A549 treated with AZD9567 at 1 μM for 4 hours (cell line): ENCODE measurements around the gene CHMP6. TPM values are rescaled to one million over a fixed set of nuclear protein-coding genes. Genes with fewer than 3 reads are reported as not detected.

Experiments
- total RNA-seq: library from RNA; stranded (reverse); fragments of 200-300 nt; extraction: Qiagen RNA extraction; gene quantifications from 5 replicates; pipeline ENCODE4 v1.2.3, GENCODE V29; 2022; ENCODE audit not compliant: insufficient read depth

The CHMP6 gene
- 20.2 to 36.4 TPM (median 32.9 TPM) in 5 replicates for total RNA-seq

GRCh38 chr17:80991645-80992076 lies at the start of gene CHMP6:
CHMP6 (plus strand) TSS chr17:80991841; CDS start chr17:80991919, 78 bp downstream.

GRCh38 chr17:81034779-81035520 lies 43.3 kb downstream of the CHMP6 start, which contains the start of gene BAIAP2:
BAIAP2 (plus strand) TSS chr17:81035151; CDS start chr17:81035255, 104 bp downstream.

Other genes with a start within 250 kb of the CHMP6 start
- gene BAIAP2, start 43.3 kb downstream of the CHMP6 start, total RNA-seq = 96.0 to 119 TPM (median 102 TPM) in 5 replicates
- gene PVALEF, start 173.7 kb downstream of the CHMP6 start, total RNA-seq = not detected in 5 replicates
- gene AATK, start 174.4 kb downstream of the CHMP6 start, total RNA-seq = 0.38 to 0.63 TPM (median 0.47 TPM) in 4 of 5 replicates, not detected in the other
- 3.3 to 12.7 TPM (median 10.2 TPM) in 5 replicates for gene CEP131, start 231.1 kb downstream of the CHMP6 start, total RNA-seq
- 20.8 to 33.4 TPM (median 30.7 TPM) in 5 replicates for gene TEPSIN, start 247.2 kb downstream of the CHMP6 start, total RNA-seq
- gene NDUFAF8, start 247.5 kb downstream of the CHMP6 start, total RNA-seq = 102 to 220 TPM (median 216 TPM) in 5 replicates